Measurements from ENCODE around the gene BOK. TPM values are rescaled to one million over a fixed set of nuclear protein-coding genes. Genes with fewer than 3 reads are reported as not detected.
"Not testable (repeated sequence)": the region's sequence is repeated elsewhere in the genome, so short reads cannot be mapped to it uniquely, and the experiment has no call there.

BOK gene
- total RNA-seq, 1 donor from 2014 or later: 64.9 TPM

GRCh38 chr2:241522477-241522876 lies 36.1 kb upstream of the BOK start:
- Histone ChIP-seq H3K79me2 (ENCODE audit: insufficient read depth, low read length) (no peaks in the 10 kb centered on the region), H4K20me1 (ENCODE audit: insufficient read depth, low read length) (no peaks in the 10 kb centered on the region), H3K27me3 (ENCODE audit: insufficient read depth, low read length) (no peaks in the 10 kb centered on the region), H3K4me3 (ENCODE audit: insufficient read depth, low read depth, low read length) (no peak overlapping the region), H3K9ac (ENCODE audit: low read length) (no peak overlapping the region), H3K36me3 (ENCODE audit: insufficient read depth, low read length) (no peaks in the 10 kb centered on the region), H2AFZ (ENCODE audit: low read depth, low read length) (no peak overlapping the region), H3K4me2 (ENCODE audit: low read length) (no peak overlapping the region), H3K9me3 (ENCODE audit: insufficient read depth, low read depth, low read length) (no peaks in the 10 kb centered on the region), H3K4me1 (ENCODE audit: insufficient read depth, low read length) (no peaks in the 10 kb centered on the region), H3K27ac (ENCODE audit: low read depth, low read length) (no peak overlapping the region)
- Mint-ChIP-seq H3K27ac (ENCODE audit: unreplicated experiment) (no peak overlapping the region), H3K36me3 (ENCODE audit: low read depth, unreplicated experiment) (peaks cover 2% of the 10 kb centered on the region), H3K27me3 (ENCODE audit: low read depth, unreplicated experiment) (no peaks in the 10 kb centered on the region), H3K9me3 (ENCODE audit: unreplicated experiment) (peaks cover 9% of the 10 kb centered on the region), H3K4me1 (ENCODE audit: low read depth, unreplicated experiment) (no peaks in the 10 kb centered on the region), H3K4me3 (ENCODE audit: unreplicated experiment) (no peak overlapping the region)
- TF ChIP-seq EZH2 (IDR thresholded peaks at IDR 0.05; ENCODE audit: insufficient read depth, low read length): no peak
- no peak for TF ChIP-seq CTCF (IDR thresholded peaks at IDR 0.05; ENCODE audit: insufficient read depth, low read depth, low read length)
- DNase-seq (ENCODE audit: low read depth): no peak
- FAIRE-seq: no peak

GRCh38 chr2:241525818-241526780 lies 32.4 kb upstream of the BOK start:
- DNase-seq (ENCODE audit: low read depth); FAIRE-seq; H3K4me1 ChIP-seq (ENCODE audit: insufficient read depth, low read length); H3K79me2 ChIP-seq (ENCODE audit: insufficient read depth, low read length); H4K20me1 ChIP-seq (ENCODE audit: insufficient read depth, low read length); H3K4me2 ChIP-seq (ENCODE audit: low read length); H3K36me3 ChIP-seq (ENCODE audit: insufficient read depth, low read length); H2AFZ ChIP-seq (ENCODE audit: low read depth, low read length); H3K27me3 Mint-ChIP-seq (ENCODE audit: low read depth, unreplicated experiment); H3K9me3 Mint-ChIP-seq (ENCODE audit: unreplicated experiment); H3K4me1 Mint-ChIP-seq (ENCODE audit: low read depth, unreplicated experiment); H3K36me3 Mint-ChIP-seq (ENCODE audit: low read depth, unreplicated experiment); H3K4me3 ChIP-seq (ENCODE audit: insufficient read depth, low read depth, low read length); H3K27me3 ChIP-seq (ENCODE audit: insufficient read depth, low read length); H3K27ac ChIP-seq (ENCODE audit: low read depth, low read length); H3K27ac Mint-ChIP-seq (ENCODE audit: unreplicated experiment); H3K9ac ChIP-seq (ENCODE audit: low read length); H3K4me3 Mint-ChIP-seq (ENCODE audit: unreplicated experiment); H3K9me3 ChIP-seq (ENCODE audit: insufficient read depth, low read depth, low read length): not testable (repeated sequence)

GRCh38 chr2:241530571-241530970 lies 28.0 kb upstream of the BOK start:
- no peak overlapping the region for H3K4me2 ChIP-seq (ENCODE audit: low read length)
- no peaks in the 10 kb centered on the region for H3K79me2 ChIP-seq (ENCODE audit: insufficient read depth, low read length)
- H3K9me3 ChIP-seq (ENCODE audit: insufficient read depth, low read depth, low read length): no peaks in the 10 kb centered on the region
- TF ChIP-seq CTCF (IDR thresholded peaks at IDR 0.05; ENCODE audit: insufficient read depth, low read depth, low read length) (no peak), EZH2 (IDR thresholded peaks at IDR 0.05; ENCODE audit: insufficient read depth, low read length) (no peak)
- Mint-ChIP-seq H3K4me1 (ENCODE audit: low read depth, unreplicated experiment) (no peaks in the 10 kb centered on the region), H3K36me3 (ENCODE audit: low read depth, unreplicated experiment) (peaks cover 3% of the 10 kb centered on the region), H3K27me3 (ENCODE audit: low read depth, unreplicated experiment) (peaks cover 31% of the 10 kb centered on the region), H3K27ac (ENCODE audit: unreplicated experiment) (no peak overlapping the region), H3K4me3 (ENCODE audit: unreplicated experiment) (no peak overlapping the region), H3K9me3 (ENCODE audit: unreplicated experiment) (peaks cover 9% of the 10 kb centered on the region)
- H4K20me1 ChIP-seq (ENCODE audit: insufficient read depth, low read length): no peaks in the 10 kb centered on the region
- FAIRE-seq (no peak), DNase-seq (ENCODE audit: low read depth) (no peak)
- H3K27ac ChIP-seq (ENCODE audit: low read depth, low read length): no peak overlapping the region
- no peaks in the 10 kb centered on the region for H3K36me3 ChIP-seq (ENCODE audit: insufficient read depth, low read length)
- H3K4me3 ChIP-seq (ENCODE audit: insufficient read depth, low read depth, low read length): no peak overlapping the region
- no peaks in the 10 kb centered on the region for H3K4me1 ChIP-seq (ENCODE audit: insufficient read depth, low read length)
- no peak overlapping the region for H3K9ac ChIP-seq (ENCODE audit: low read length)
- H2AFZ ChIP-seq (ENCODE audit: low read depth, low read length): no peak overlapping the region
- peaks cover 3% of the 10 kb centered on the region for H3K27me3 ChIP-seq (ENCODE audit: insufficient read depth, low read length)

Data from astrocyte (in vitro differentiated cells and primary cell).